ENCODE measurements around the gene PAEP.

The PAEP gene

GRCh38 chr9:135611875-135612209 lies 50.3 kb downstream of the PAEP start:
- Histone ChIP-seq H3K27ac (ENCODE audit: low read depth, low read length) (no peak overlapping the region), H3K9ac (ENCODE audit: low read length) (no peak overlapping the region), H3K27me3 (ENCODE audit: control insufficient read depth, insufficient read depth, low read length) (no peaks in the 10 kb centered on the region), H3K4me3 (ENCODE audit: low read depth, low read length) (no peak overlapping the region), H3K9me3 (ENCODE audit: control insufficient read depth, insufficient read depth, low read depth, low read length) (peaks cover 16% of the 10 kb centered on the region), H3K36me3 (ENCODE audit: control insufficient read depth, insufficient read depth, low read length) (no peaks in the 10 kb centered on the region), H3K4me1 (ENCODE audit: control insufficient read depth, insufficient read depth, low read length) (no peaks in the 10 kb centered on the region)

- Histone ChIP-seq H3K4me1 (ENCODE audit: control insufficient read depth, insufficient read depth, low read length) (no peaks in the 10 kb centered on the region), H3K4me3 (ENCODE audit: low read depth, low read length) (no peak overlapping the region), H3K9me3 (ENCODE audit: control insufficient read depth, insufficient read depth, low read depth, low read length) (peaks cover 16% of the 10 kb centered on the region), H3K36me3 (ENCODE audit: control insufficient read depth, insufficient read depth, low read length) (no peaks in the 10 kb centered on the region), H3K9ac (ENCODE audit: low read length) (no peak overlapping the region), H3K27ac (ENCODE audit: low read depth, low read length) (no peak overlapping the region), H3K27me3 (ENCODE audit: control insufficient read depth, insufficient read depth, low read length) (no peaks in the 10 kb centered on the region)
Measured at GRCh38 chr9:135612437-135612836, 50.9 kb downstream of the PAEP start.

GRCh38 chr9:135612981-135613910 lies 51.7 kb downstream of the PAEP start:
- no peak overlapping the region for H3K9ac ChIP-seq (ENCODE audit: low read length)
- no peaks in the 10 kb centered on the region for H3K4me1 ChIP-seq (ENCODE audit: control insufficient read depth, insufficient read depth, low read length)
- no peak overlapping the region for H3K4me3 ChIP-seq (ENCODE audit: low read depth, low read length)
- H3K36me3 ChIP-seq (ENCODE audit: control insufficient read depth, insufficient read depth, low read length), result no peaks in the 10 kb centered on the region
- peaks cover 16% of the 10 kb centered on the region for H3K9me3 ChIP-seq (ENCODE audit: control insufficient read depth, insufficient read depth, low read depth, low read length)
- H3K27me3 ChIP-seq (ENCODE audit: control insufficient read depth, insufficient read depth, low read length), result no peaks in the 10 kb centered on the region
- H3K27ac ChIP-seq (ENCODE audit: low read depth, low read length), result no peak overlapping the region

GRCh38 chr9:135613946-135614805 lies 52.6 kb downstream of the PAEP start:
- H3K9me3 ChIP-seq (ENCODE audit: control insufficient read depth, insufficient read depth, low read depth, low read length), result peaks cover 16% of the 10 kb centered on the region
- no peak overlapping the region for H3K4me3 ChIP-seq (ENCODE audit: low read depth, low read length)
- H3K27me3 ChIP-seq (ENCODE audit: control insufficient read depth, insufficient read depth, low read length), result no peaks in the 10 kb centered on the region
- H3K27ac ChIP-seq (ENCODE audit: low read depth, low read length), result no peak overlapping the region
- H3K36me3 ChIP-seq (ENCODE audit: control insufficient read depth, insufficient read depth, low read length), result no peaks in the 10 kb centered on the region
- H3K4me1 ChIP-seq (ENCODE audit: control insufficient read depth, insufficient read depth, low read length), result no peaks in the 10 kb centered on the region
- H3K9ac ChIP-seq (ENCODE audit: low read length), result no peak overlapping the region

GRCh38 chr9:135614821-135615665 lies 53.5 kb downstream of the PAEP start:
- H3K27ac ChIP-seq (ENCODE audit: low read depth, low read length), result no peak overlapping the region

GRCh38 chr9:135615666-135616618 lies 54.4 kb downstream of the PAEP start:
- H3K27ac ChIP-seq (ENCODE audit: low read depth, low read length), result no peak overlapping the region
- H3K4me1 ChIP-seq (ENCODE audit: control insufficient read depth, insufficient read depth, low read length), result no peaks in the 10 kb centered on the region
- peaks cover 6% of the 10 kb centered on the region for H3K9me3 ChIP-seq (ENCODE audit: control insufficient read depth, insufficient read depth, low read depth, low read length)
- H3K36me3 ChIP-seq (ENCODE audit: control insufficient read depth, insufficient read depth, low read length), result no peaks in the 10 kb centered on the region
- H3K27me3 ChIP-seq (ENCODE audit: control insufficient read depth, insufficient read depth, low read length), result no peaks in the 10 kb centered on the region
- no peak overlapping the region for H3K4me3 ChIP-seq (ENCODE audit: low read depth, low read length)
- no peak overlapping the region for H3K9ac ChIP-seq (ENCODE audit: low read length)

More at GRCh38 chr9:135614821-135615665, 53.5 kb downstream of the PAEP start:
- Histone ChIP-seq H3K4me3 (ENCODE audit: low read depth, low read length) (no peak overlapping the region), H3K9ac (ENCODE audit: low read length) (no peak overlapping the region), H3K9me3 (ENCODE audit: control insufficient read depth, insufficient read depth, low read depth, low read length) (peaks cover 12% of the 10 kb centered on the region), H3K4me1 (ENCODE audit: control insufficient read depth, insufficient read depth, low read length) (no peaks in the 10 kb centered on the region), H3K27me3 (ENCODE audit: control insufficient read depth, insufficient read depth, low read length) (no peaks in the 10 kb centered on the region), H3K36me3 (ENCODE audit: control insufficient read depth, insufficient read depth, low read length) (no peaks in the 10 kb centered on the region)

Measured in HUES6 (cell line).